ENCODE measurements around the gene NKAIN4.

DNA sequence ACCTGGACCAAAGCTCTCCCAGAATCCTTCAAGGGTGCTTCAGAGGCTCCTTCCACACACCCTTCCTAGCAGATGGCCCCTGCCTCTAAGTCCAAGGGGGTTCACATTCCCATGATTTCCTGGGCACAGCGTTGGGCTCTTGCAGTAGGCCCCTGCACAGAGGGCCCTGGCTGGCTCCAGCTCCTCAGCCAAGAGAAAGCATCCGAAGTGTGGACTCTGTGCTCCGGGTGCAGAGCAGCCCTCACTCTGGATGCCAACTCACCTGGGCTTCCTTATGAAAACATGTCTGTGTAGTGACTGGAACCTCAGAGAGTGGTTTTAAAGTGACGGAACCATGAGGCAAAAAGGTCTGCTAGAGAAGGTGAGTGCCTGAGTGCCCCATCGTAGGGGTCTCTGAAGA, 49.9 kb downstream of the NKAIN4 start:
- TF ChIP-seq, protein P1, sequence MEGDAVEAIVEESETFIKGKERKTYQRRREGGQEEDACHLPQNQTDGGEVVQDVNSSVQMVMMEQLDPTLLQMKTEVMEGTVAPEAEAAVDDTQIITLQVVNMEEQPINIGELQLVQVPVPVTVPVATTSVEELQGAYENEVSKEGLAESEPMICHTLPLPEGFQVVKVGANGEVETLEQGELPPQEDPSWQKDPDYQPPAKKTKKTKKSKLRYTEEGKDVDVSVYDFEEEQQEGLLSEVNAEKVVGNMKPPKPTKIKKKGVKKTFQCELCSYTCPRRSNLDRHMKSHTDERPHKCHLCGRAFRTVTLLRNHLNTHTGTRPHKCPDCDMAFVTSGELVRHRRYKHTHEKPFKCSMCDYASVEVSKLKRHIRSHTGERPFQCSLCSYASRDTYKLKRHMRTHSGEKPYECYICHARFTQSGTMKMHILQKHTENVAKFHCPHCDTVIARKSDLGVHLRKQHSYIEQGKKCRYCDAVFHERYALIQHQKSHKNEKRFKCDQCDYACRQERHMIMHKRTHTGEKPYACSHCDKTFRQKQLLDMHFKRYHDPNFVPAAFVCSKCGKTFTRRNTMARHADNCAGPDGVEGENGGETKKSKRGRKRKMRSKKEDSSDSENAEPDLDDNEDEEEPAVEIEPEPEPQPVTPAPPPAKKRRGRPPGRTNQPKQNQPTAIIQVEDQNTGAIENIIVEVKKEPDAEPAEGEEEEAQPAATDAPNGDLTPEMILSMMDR (conservative IDR thresholded peaks at IDR 0.05; ENCODE audit: low read depth, low read length): no peak
- TF ChIP-seq EZH2 (IDR thresholded peaks at IDR 0.05; ENCODE audit: low read length, unreplicated experiment) (no peak), EZH2phosphoT487 (IDR thresholded peaks at IDR 0.05; ENCODE audit: borderline replicate concordance, low read length) (no peak)
